HG03565 (cell line): ENCODE measurements around the gene KLHL10.

ENCODE experiments used
- ATAC-seq: cut with Tn5 transposase; IDR thresholded peaks from one replicate; pipeline ENCODE4 v1.9.1; 2021; ENCODE audit warnings: mild to moderate bottlenecking, moderate library complexity; ENCODE audit not compliant: unreplicated experiment

KLHL10 gene

GRCh38 chr17:41892021-41892376 is 54.4 kb downstream of the KLHL10 start:
- no peak for ATAC-seq

GRCh38 chr17:41893384-41893783 is 55.8 kb downstream of the KLHL10 start:
- ATAC-seq = no peak

GRCh38 chr17:41894791-41895331 is 57.2 kb downstream of the KLHL10 start:
- ATAC-seq = no peak

- no peak for ATAC-seq
Measured at GRCh38 chr17:41895617-41896016, 58.0 kb downstream of the KLHL10 start.

- no peak for ATAC-seq
Measured at GRCh38 chr17:41896726-41897125, 59.1 kb downstream of the KLHL10 start.
